HG03457 (cell line): ENCODE data around the gene FIZ1.

Experiments used
- ATAC-seq: cut with Tn5 transposase; IDR thresholded peaks from one replicate; pipeline ENCODE4 v1.9.1; 2021; ENCODE audit warnings: moderate number of reproducible peaks; ENCODE audit not compliant: unreplicated experiment

The FIZ1 gene

GRCh38 chr19:55636723-55637122 lies 37.4 kb upstream of the FIZ1 start:
- ATAC-seq: no peak

- ATAC-seq: no peak
Measured at GRCh38 chr19:55635856-55636440, 36.6 kb upstream of the FIZ1 start.

- no peak for ATAC-seq
Measured at GRCh38 chr19:55635334-55635717, 36.0 kb upstream of the FIZ1 start.

GRCh38 chr19:55633861-55634260 lies 34.5 kb upstream of the FIZ1 start:
- ATAC-seq: no peak

- ATAC-seq: no peak
Measured at GRCh38 chr19:55632463-55632834, 33.1 kb upstream of the FIZ1 start.

GRCh38 chr19:55626350-55626749 lies 27.0 kb upstream of the FIZ1 start:
- no peak for ATAC-seq

- ATAC-seq: no peak
Measured at GRCh38 chr19:55625004-55625326, 25.6 kb upstream of the FIZ1 start.

- ATAC-seq: no peak
Measured at GRCh38 chr19:55624109-55625003, 25.0 kb upstream of the FIZ1 start, which contains the start of gene ZNF784. TSS of gene ZNF784 (minus strand) at chr19:55624566. CDS start at chr19:55624561, 5 bp downstream.

GRCh38 chr19:55623561-55623960 lies 24.2 kb upstream of the FIZ1 start:
- ATAC-seq: no peak

- ATAC-seq: no peak
Measured at GRCh38 chr19:55623130-55623529, 23.8 kb upstream of the FIZ1 start.

- no peak for ATAC-seq
Measured at GRCh38 chr19:55622242-55622969, 23.1 kb upstream of the FIZ1 start.

GRCh38 chr19:55621673-55622231 lies 22.4 kb upstream of the FIZ1 start:
- ATAC-seq: no peak

- no peak for ATAC-seq
Measured at GRCh38 chr19:55621205-55621672, 21.9 kb upstream of the FIZ1 start.

GRCh38 chr19:55620410-55621204 lies 21.3 kb upstream of the FIZ1 start:
- no peak for ATAC-seq

GRCh38 chr19:55619286-55619685 lies 20.0 kb upstream of the FIZ1 start:
- no peak for ATAC-seq

- ATAC-seq: no peak
Measured at GRCh38 chr19:55618426-55618825, 19.1 kb upstream of the FIZ1 start.

GRCh38 chr19:55617426-55617825 lies 18.1 kb upstream of the FIZ1 start:
- ATAC-seq: no peak

- ATAC-seq: no peak
Measured at GRCh38 chr19:55616395-55616875, 17.1 kb upstream of the FIZ1 start.

- ATAC-seq: no peak
Measured at GRCh38 chr19:55615543-55616394, 16.5 kb upstream of the FIZ1 start.
